C1 segment of cervical spinal cord (tissue), 14 donors: ENCODE data around the gene EYA3.

ENCODE experiments used
- DNase-seq, 14 donors: peaks; one replicate each; lab custom pipeline; 2025; lab: John Stamatoyannopoulos, UW

EYA3 gene

DNA sequence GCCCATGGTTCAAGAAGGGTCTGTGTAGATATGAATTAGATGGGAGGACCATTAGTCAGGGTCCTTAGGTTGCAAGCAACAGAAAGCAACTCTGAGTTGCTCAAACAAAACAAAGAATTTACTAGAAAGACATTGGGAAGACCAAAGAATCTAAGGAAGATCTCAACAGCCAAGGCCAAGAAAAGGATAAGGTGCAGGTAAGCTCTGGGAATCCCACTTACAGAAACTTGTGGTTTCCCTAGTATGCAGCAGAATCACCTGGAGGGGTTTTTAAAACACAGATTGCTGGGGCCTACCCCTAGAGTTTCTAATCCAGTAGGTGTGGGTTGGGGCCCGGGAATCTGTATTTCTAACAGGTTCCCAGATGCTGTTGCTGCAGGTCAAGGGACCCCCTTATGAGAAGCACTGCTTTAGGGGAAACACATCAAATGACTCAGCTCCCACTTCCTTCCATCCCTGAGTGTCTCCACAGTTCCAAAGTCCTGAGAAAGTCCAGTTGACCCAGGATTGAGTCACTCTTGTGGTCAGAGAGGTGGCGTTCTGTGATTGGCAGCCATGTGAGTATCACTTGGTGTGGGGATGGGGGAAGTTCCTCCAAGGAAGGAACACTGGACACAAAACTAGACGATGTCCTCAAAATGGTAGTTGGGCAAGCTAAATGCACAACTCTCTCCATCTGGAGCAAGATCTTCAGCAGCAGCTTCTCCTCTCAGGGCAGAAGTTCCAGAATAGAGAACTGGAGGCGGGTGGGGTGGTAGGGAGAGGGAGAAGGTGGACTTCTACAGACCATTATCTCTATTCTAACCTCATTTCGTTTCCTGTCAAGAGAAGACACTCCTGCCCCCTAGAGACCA lies 24.2 kb upstream of the EYA3 start:
- peak in 6 of 14 donors; percentile 6 to 30 (median 24) for DNase-seq

DNA sequence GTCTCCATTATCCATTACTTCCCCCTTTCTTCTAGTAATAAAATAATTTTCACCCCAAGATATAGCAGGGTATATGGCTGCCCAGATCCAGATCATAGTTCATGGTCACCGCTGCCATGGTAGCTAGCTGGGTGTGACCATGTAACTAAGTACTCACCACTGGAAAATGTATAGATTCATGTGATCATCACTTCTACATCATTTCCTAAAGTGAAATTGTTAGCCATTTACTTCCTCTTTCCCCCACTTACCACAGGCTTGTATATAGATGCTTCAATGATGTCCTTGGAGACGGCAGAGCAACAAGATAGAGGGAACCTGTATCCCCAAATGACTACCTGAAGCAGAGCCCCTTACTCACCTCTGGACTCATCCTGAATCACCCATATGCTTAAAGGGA lies 22.7 kb upstream of the EYA3 start:
- DNase-seq = no peak

DNA sequence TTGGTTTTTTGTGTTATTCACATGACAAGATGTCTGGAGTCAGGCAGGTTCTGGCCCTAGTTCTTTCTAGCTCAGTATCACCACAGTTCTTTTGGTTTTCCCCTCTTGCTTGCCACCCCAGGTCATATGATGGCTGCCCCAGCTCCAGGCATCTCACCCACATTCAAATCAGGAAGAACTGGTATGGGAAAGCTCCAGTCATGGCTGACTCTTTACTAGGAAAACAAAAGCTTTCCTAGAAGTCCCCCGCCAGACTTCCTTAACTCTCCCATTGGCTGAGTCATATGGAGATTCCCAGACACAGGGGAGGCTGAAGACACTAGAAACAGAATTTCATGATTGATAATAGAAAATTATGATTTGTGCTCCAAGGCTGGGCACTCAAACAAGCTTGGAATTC lies 22.1 kb upstream of the EYA3 start:
- DNase-seq = no peak

DNA sequence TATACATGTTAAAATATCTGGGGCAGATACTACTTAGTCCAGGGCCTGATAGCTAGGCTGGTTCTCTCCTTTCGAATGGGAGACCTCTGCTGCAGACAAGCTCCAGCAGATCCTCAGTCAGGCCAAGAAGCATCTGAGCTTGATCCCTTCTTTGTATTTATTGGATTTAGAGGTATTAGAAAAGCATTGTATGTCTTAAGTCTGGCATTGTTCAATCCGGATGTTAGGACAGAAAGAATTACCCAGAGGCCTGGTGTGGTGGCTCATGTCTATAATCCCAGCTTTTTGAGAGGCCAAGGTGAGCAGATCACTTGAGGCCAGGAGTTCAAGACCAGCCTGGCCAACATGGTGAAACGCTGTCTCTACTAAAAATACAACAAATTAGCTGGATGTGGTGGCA lies 21.2 kb upstream of the EYA3 start:
- DNase-seq = no peak

DNA sequence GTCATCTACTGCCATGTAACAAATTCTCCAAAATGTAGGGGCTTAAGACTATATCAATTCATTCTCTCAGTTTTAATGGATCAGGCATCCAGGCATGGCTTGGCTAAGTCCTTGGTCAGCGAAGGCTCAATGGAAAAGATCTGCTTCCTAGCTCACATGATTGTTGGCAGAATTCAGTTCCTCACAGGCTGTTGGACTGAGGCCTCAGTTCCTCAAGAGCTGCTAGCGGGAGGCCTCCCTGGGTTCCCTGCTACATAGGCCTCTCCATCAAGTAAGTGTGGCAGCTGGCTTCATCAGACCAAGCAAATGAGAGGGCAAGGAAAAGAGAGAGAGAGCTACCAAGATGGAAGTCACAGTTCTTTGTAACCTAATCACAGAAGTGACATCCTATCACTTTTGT lies 19.6 kb upstream of the EYA3 start:
- no peak for DNase-seq

DNA sequence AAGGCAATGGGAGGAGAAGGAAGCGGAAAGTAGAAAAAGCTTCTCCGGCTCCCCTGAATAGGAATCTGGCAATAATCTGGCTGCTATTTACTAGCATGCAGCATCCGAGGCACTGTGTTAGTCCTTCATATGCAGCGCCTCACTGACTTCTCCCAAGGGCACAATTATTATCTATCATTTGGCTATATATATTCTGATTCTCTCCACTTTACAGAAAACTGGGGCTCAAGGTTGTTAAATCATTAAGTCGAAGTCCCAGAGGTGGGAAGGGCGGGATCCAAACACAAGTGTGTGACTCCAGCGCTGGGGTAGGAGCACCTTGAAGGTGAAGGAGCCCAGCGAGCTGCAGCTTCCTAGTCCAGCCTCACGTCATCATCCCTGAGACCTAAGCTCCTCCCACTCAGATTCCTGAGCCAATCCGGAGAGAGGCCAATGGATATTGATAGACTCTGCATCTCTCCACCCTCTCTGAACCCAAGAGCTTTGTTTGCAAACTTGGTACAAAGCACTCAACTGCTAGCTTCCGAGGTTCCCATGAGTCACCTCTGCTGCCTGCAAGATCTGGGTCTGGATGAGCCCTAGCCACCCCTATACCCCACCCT lies 16.6 kb upstream of the EYA3 start:
- peak in 10 of 14 donors; percentile 9 to 74 (median 52) for DNase-seq

DNA sequence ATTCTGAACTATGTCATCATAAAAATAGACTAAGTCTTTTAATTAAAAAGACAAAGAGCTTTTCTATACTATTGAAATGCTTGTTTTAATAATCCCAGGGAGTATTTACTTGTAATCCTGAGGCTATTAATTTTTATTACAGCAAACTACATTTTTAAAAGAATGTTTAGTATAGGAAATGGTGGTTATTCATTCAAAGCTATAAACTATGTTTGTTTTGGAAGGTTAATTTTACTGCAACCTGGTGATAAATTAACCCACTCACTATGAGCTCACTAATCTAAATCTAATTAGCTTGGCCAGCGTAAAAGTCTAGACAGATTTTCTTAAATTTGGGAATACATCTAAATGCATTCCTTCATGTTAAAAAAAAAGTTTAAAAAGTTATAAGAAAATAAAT lies 13.8 kb upstream of the EYA3 start:
- no peak for DNase-seq

DNA sequence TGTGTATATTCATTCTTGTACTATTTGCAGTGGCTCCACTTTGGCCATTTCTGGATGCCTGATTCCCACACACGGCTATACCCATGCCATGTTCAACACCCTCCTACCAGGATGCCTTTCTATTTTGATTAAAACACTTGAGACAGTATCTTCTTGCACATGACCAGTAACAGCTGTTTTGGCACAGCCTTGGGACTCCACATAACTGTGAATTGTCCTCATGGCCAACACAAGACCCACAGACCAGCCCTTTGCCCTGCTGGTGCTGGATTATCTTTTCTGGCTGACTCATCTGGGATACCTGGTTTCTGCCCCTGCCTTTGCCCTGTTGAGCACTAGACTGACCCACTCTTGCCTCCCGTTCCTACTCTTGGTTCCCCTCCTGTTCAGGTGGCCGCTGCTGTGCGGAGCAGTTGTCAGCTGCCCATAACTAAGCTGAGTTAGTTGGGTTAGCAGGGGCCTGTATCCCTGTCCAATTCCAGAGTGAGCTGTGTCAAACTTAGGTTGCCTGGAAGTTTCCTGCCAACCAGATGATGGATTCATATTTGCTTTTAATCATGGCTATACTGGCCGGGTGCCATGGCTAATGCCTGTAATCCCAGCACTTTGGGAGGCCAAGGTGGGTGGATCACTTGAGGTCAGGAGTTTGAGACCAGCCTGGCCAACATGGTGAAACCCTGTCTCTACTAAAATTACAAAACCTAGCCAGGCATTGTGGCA lies 10.8 kb upstream of the EYA3 start:
- no peak for DNase-seq

DNA sequence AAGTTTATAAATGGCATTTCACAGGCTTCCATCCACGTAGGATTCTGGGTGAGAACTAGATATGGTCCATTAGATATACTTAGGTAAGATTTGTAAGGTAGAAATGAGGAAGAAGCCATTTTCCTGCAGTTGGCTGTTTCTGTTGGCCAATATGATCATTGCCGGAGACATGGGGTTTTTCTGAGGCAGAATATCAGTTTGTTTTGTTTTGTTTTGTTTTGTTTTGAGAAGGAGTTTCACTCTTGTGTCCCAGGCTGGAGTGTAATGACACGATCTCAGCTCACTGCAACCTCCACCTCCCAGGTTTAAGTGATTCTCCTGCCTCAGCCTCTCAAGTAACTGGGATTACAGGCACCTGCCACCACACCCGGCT lies 8.7 kb upstream of the EYA3 start:
- DNase-seq = no peak

DNA sequence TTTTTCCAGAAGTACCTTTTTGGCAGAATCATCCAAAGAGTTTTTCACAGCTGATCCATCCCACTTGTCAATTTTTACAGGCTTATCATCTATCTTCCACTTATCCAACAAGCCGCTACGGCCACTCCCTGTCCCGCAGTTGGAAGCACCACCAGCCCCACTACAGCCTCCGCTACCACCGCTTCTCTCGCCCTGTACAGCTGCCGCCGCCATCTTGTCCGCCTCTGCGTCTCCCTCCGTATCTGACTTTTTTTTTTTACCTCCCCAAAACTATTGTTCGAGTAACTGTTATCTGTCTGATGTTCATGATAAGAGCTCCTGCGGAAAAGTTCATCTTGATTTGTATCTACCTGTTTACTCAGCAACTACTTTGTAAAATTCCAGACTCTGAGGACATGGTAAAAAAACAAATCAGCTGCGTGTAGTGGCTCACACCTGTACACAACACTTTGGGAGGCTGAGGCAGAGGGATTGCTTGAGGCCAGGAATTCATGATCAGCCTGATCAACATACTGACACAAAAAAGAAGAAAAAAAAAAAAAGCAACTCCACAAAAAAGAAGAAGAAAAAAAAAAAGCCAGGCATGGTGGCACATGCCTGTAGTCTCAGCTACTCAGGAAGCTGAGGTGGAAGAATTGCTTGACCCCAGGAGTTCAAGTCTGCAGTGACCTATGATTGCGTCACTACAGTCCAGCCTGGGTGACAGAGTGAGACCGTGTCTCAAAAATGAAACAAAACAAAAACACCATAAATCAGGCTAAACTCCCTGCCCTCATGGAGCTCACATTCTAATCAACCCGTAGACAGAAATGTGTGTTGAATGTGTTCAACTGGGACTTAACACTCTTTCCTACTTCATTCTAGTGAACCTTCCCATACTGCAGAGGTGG lies 8.0 kb upstream of the EYA3 start:
- no peak for DNase-seq

DNA sequence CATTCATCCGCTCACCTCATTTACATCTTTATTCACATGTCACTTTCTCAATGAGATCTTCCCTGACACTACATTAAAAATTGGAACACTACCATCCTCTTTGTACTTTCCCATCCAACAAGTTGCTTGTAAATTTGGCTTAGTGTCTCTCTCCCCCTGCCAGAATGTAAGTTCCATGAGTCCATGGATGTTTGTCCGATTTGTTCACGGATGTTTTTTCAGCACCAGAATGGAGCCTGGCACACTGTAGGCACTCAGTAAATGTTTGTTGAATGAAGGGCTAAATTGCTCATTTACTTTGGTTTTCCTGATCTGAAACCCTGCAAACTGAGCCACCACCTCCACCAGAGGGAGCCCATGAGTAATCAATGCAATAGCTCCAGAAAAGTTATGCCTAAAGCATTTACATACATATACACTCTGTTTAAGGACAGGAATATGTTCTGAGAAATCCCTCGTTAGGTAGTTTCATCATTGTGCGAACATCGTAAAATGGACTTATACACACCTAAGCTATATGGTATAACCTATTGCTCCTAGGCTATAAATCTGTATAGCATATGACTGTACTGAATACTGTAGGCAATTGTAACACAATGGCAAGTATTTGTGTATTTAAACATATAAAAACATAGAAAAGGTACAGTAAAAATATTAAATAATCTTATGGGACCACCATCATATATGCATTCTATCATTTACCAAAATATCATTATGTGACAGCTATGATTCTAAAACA lies 2.8 kb upstream of the EYA3 start:
- peak in 9 of 14 donors; percentile 11 to 72 (median 52) for DNase-seq

DNA sequence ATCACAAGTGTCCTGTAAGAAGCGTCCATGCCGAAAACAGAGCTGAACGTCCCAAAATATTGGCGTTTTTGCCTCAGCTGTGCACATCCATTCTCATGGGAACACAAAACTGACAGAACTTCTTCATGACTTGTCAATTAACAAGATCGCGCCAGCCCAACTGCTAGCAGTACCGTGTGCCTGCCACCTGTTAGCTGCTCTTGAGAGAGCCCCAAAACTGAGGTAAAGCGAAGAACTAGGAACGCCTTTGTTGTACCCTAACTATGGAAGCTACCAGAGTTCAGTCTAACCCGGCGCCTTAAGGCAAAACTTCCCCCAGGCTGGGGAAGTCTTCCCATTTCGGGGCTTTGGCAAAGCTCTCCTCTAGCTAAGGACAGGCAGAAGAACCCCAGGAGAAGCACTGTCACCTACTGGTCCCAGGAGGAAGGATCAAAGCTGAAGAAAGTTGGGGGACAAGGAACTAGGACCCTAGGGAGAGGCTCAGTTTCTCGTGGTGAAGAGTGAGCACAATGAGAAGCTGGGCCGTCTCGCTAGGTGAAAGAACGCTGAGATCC lies 719 bp downstream of the EYA3 start:
- peak in 2 of 14 donors; percentile 30 to 54 for DNase-seq

DNA sequence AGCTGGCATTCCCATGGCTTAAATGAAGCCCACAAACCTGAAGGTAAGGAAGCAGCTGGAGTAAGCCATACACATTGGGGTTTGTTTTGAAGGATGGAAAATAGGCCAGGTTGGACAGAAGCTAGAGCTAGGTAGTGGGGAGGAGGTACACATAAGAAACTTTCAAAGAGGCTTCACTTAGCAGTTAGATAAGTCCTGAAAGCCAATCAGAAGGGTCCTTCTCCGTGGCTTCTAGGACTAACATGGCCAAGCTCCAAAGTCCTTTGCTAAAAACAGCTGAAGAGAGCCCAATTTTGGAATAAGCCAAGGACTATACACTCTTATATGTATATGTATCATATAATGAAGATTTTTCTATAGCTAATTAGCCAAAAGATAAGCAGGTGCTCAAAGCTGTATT lies 1.8 kb downstream of the EYA3 start:
- no peak for DNase-seq

DNA sequence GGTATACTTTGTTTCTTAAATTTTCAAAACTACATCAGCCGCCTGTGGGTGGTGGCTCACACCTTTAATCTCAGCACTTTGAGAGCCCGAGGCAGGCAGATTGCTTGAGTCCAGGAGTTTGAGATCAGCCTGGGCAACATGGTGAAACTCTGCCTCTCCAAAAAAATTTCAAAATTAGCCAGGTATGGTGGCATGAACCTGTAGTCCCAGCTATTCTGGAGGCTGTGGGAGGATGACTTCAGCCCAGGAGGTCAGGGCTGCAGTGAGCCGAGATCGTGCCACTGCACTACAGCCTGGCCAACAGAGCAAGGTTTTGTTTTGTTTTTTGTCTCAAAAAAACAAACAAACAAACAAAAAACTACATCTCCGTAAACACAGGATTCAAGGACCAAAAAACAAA lies 3.3 kb downstream of the EYA3 start:
- no peak for DNase-seq

DNA sequence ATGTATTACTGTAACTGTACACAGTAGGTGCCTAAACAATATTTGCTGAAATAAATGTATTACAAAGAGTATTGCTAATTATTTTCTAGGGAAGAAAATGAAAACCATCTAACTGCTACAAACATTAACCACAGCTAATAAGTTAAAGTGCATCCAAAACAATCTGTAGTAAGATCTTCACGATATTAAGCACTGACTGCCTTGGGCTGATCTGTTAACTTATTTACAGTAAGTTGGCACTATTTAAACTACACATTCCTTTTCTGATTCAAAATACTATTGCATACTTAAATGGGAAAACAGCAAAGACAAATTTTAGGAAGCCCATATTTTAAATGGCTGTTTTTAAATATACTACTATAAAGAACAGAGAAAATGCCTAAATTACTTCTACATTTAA lies 4.5 kb downstream of the EYA3 start:
- no peak for DNase-seq

DNA sequence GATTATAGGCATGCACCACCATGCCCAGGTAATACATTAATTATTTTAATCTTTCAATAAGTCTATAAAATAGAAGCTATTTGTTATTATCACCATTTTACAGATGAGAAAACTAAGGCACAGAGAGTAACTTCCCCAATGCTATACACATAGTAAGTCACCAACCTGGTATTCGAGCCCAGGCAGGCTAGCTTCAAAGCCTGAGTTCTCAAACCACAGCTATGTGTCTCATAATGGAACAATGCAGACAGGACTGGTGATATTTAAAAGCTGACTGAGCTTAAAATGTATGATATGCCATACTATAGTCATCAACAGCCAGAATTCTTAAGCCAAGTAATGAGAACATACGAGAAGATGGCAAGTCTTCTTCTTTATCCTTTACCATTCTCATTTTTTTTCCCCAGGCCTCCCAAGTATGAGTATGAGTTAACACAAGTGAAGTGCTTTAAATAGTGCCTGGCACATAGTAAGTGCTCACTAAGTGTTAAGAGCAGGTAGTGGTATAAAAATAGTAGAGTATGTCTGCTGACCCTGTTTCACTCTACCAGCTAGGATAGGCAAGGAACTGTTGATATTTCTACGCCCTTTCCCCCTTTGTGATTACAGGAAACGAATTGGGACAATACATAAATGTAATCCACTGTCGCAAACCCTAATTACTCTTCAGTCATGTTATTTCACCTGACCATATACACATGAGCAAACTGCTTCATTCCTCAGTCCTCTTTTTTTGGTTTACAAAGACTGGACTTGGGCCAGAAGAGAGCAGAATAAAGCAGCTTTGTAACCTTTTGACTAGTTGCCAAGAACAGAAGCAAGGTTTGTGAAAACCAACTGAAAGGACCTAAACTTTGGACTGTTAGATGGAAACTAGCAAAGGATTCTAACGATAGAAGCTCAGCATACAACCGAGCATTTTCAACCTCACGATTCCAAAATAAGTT lies 9.5 kb downstream of the EYA3 start:
- no peak for DNase-seq

DNA sequence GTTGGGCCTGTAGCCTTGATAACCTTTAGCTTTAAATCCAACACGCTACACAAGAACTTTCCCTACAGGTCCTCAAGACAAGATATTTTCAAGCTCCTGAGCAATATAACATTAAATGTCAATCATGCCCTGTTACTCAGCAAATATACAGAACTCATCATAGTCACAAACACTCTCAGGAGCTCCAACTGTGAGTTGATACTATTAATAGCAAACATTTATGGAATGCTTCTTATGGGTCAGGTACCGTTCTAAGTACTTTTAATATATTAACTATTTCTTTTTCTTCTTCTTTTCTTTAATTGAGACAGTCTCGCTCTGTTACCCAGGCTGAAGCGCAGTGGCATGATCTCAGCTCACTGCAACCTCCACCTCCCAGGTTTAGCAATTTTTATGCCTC lies 10.1 kb downstream of the EYA3 start:
- DNase-seq = no peak

DNA sequence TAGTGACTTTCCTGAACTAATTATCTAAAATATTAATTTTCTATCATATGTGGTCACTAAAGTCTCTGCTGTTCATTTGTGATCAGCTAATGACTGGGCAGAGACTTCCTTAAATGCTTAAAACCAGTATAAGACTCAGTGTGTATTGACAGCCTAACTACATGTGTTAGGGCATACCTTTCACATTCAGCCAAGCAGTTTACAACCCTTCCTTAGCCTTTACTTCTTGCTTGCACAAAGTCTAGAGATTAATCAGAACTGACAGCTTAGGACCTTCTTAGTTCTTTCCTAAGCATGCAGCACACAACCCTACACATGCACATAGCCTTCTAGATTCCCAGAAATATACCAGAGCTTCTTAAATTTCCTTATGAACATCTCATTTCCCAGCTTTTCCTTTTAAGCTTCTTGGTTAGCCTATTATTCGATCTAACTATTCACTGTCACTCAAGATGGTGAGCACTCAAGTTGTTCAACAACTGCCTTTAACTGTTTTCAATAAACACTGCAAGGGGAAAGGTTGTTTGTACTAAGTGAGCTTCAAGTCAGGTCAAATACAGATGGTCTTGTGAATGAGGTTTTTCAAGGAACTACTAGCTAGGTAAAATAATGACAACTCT lies 13.4 kb downstream of the EYA3 start:
- no peak for DNase-seq

DNA sequence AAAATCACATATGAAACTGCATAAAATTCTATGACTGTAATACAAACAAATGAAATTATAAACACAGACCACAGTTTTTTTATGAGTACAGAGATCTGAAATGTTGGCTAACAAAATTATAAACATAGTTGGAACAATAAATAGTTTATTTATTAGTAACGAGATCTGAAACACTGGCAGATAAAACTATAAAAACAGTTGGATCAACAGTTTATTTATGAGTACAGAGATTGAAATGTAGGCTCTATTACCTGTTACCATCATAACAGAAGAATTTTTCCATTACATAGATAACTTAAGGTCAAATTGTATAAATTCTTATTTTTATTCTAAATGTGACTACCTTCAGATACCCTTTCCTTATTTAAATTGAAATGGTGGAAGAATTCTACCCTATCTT lies 14.5 kb downstream of the EYA3 start:
- no peak for DNase-seq
